PC-9 (cell line): Measurements from ENCODE around the gene DPH6. TPM values are rescaled to one million over a fixed set of nuclear protein-coding genes. Genes with fewer than 3 reads are reported as not detected.
"Not testable (repeated sequence)": the region's sequence is repeated elsewhere in the genome, so short reads cannot be mapped to it uniquely, and the experiment has no call there.

Source experiments
- BruUV-seq: library from RNA; stranded (reverse); fragments of 400-500 nt; replicated peaks from 2 replicates; lab custom pipeline; 2021; lab: Mats Ljungman, UMichigan
- CTCF ChIA-PET: fragments of 300-600 bp; sonication (Branson Sonifier 250); formaldehyde crosslinking; loops from one replicate; lab custom pipeline; 2022; ENCODE audit warnings: antibody characterized with exemption; lab: Charles Lee
- POLR2A ChIA-PET: fragments of 300-600 bp; sonication (Branson Sonifier 250); formaldehyde crosslinking; loops from one replicate; lab custom pipeline; 2022; ENCODE audit warnings: antibody characterized with exemption; ENCODE audit not compliant: unreplicated experiment; lab: Charles Lee
- DNase-seq, 2 experiments: peaks; one replicate each; pipeline versions ENCODE4 v3.0.0 to v3.0.0-alpha.2; 2015 to 2022; ENCODE audit warnings: mixed read lengths in 1 of 2
- H2AFZ ChIP-seq: fragments of 200-600 bp; sonication (generic); 2 replicates; pipeline ENCODE4 v1.8.1; 2017; ENCODE audit warnings: antibody characterized with exemption
- H3F3A ChIP-seq: fragments of 200-600 bp; sonication (generic); 2 replicates; pipeline ENCODE4 v1.8.1; 2017; ENCODE audit warnings: antibody characterized with exemption, mild to moderate bottlenecking, low read depth; ENCODE audit not compliant: insufficient read depth
- H3K27ac ChIP-seq: fragments of 200-600 bp; sonication (generic); 2 replicates; pipeline ENCODE4 v1.6.1; 2016; ENCODE audit warnings: mixed run types
- H3K27me3 ChIP-seq: fragments of 200-600 bp; sonication (generic); 2 replicates; pipeline ENCODE4 v1.6.1; 2016; ENCODE audit warnings: low read depth, mixed run types; ENCODE audit not compliant: insufficient read depth
- H3K36me3 ChIP-seq: fragments of 200-600 bp; sonication (generic); 2 replicates; pipeline ENCODE4 v1.6.1; 2016; ENCODE audit warnings: low read depth, mixed run types
- H3K4me1 ChIP-seq: fragments of 200-600 bp; sonication (generic); replicated peaks from 2 replicates; pipeline ENCODE4 v1.6.1; 2016; ENCODE audit warnings: mixed run types; ENCODE audit not compliant: insufficient read depth
- H3K4me2 ChIP-seq: fragments of 200-600 bp; sonication (generic); 2 replicates; pipeline ENCODE4 v1.6.1; 2017; ENCODE audit warnings: mixed run types
- H3K4me3 ChIP-seq: fragments of 200-600 bp; sonication (generic); 2 replicates; pipeline ENCODE4 v1.6.1; 2016; ENCODE audit warnings: mixed run types
- H3K79me2 ChIP-seq: fragments of 200-600 bp; sonication (generic); 2 replicates; pipeline ENCODE4 v1.6.1; 2017; ENCODE audit warnings: low read depth, mixed run types
- H3K9me2 ChIP-seq: fragments of 200-600 bp; sonication (generic); 2 replicates; pipeline ENCODE4 v1.8.1; 2017; ENCODE audit warnings: mild to moderate bottlenecking; ENCODE audit not compliant: insufficient read depth
- H3K9me3 ChIP-seq: fragments of 200-600 bp; sonication (generic); 2 replicates; pipeline ENCODE4 v1.8.1; 2016; ENCODE audit warnings: low read depth; ENCODE audit not compliant: insufficient read depth
- H4K20me1 ChIP-seq: fragments of 200-600 bp; sonication (generic); 2 replicates; pipeline ENCODE4 v1.8.1; 2017; ENCODE audit not compliant: insufficient read depth
- CTCF ChIP-seq: fragments of 200-600 bp; sonication (generic); conservative IDR thresholded peaks from 2 replicates; pipeline ENCODE4 v1.6.1; 2017; ENCODE audit warnings: mixed run types, antibody characterized with exemption, mild to moderate bottlenecking, moderate library complexity
- EZH2 ChIP-seq: fragments of 200-600 bp; sonication (generic); IDR thresholded peaks from 2 replicates; pipeline ENCODE4 v1.8.0; 2017; ENCODE audit warnings: antibody characterized with exemption, low read depth
- intact Hi-C: fragments of 100-400 bp; cut with micrococcal nuclease; formaldehyde crosslinking; loops from one replicate; pipeline ENCODE4 v1.10.0; 2022; ENCODE audit not compliant: unreplicated experiment
- total RNA-seq: library from RNA; stranded (reverse); gene quantifications from 2 replicates; pipeline ENCODE4 v1.2.3, GENCODE V29; 2021

DPH6 gene
- total RNA-seq, 1 experiment from 2014 or later, result 14.8 TPM

GRCh38 chr15:35330048-35330695 lies 215.8 kb downstream of the DPH6 start:
- Histone ChIP-seq H3K36me3 (no peaks in the 10 kb centered on the region), H3F3A (no peaks in the 10 kb centered on the region), H2AFZ (no peak overlapping the region), H3K9me3 (no peaks in the 10 kb centered on the region), H3K27ac (no peak overlapping the region), H3K4me3 (no peak overlapping the region), H3K9me2 (no peaks in the 10 kb centered on the region), H3K4me2 (no peak overlapping the region), H3K4me1 (no peaks in the 10 kb centered on the region), H3K79me2 (no peaks in the 10 kb centered on the region), H4K20me1 (no peaks in the 10 kb centered on the region), H3K27me3 (no peaks in the 10 kb centered on the region)
- POLR2A ChIA-PET, result no interaction called here
- CTCF ChIA-PET, result no interaction called here
- BruUV-seq, result no TSS peak
- no peak for DNase-seq
- intact Hi-C loops, result no loop called here
- no peak for TF ChIP-seq EZH2

GRCh38 chr15:35329521-35329961 lies 216.4 kb downstream of the DPH6 start:
- TF ChIP-seq EZH2, result no peak
- TF ChIP-seq CTCF, result no peak
- H3K4me1 ChIP-seq, result no peaks in the 10 kb centered on the region
- no peaks in the 10 kb centered on the region for H3K79me2 ChIP-seq
- H3K9me2 ChIP-seq, result no peaks in the 10 kb centered on the region
- H3K27ac ChIP-seq, result no peak overlapping the region
- no TSS peak for BruUV-seq
- H3K27me3 ChIP-seq, result no peaks in the 10 kb centered on the region
- H3K36me3 ChIP-seq, result no peaks in the 10 kb centered on the region
- H3K4me2 ChIP-seq, result no peak overlapping the region
- H2AFZ ChIP-seq, result no peak overlapping the region
- CTCF ChIA-PET, result no interaction called here
- no peak for DNase-seq
- no peaks in the 10 kb centered on the region for H3K9me3 ChIP-seq
- H3F3A ChIP-seq, result no peaks in the 10 kb centered on the region
- no peak overlapping the region for H3K4me3 ChIP-seq
- H4K20me1 ChIP-seq, result no peaks in the 10 kb centered on the region
- intact Hi-C loops, result no loop called here
- POLR2A ChIA-PET, result no interaction called here

DNA sequence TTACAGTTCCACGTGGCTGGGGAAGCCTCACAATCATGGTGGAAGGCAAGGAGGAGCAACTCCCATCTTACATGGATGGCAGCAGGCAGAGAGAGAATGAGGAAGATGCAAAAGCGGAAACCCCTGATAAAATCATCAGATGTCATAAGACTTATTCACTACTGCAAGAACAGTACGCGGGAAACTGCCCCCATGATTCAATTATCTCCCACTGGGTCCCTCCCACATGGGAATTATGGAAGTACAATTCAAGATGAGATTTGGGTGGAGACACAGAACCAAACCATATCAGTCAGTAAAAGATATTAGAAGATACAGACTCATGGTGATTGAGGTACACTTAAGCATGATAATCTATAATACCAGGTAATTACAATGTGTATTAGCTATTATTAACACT lies 217.1 kb downstream of the DPH6 start:
- H2AFZ ChIP-seq, H3K79me2 ChIP-seq, H3F3A ChIP-seq, H3K36me3 ChIP-seq, intact Hi-C loops, H3K9me3 ChIP-seq, DNase-seq, BruUV-seq, H4K20me1 ChIP-seq, CTCF ChIA-PET, H3K9me2 ChIP-seq, H3K27ac ChIP-seq, H3K4me1 ChIP-seq, H3K4me3 ChIP-seq, H3K4me2 ChIP-seq, POLR2A ChIA-PET, H3K27me3 ChIP-seq: not testable (repeated sequence)

GRCh38 chr15:35327789-35328188 lies 218.2 kb downstream of the DPH6 start:
- Histone ChIP-seq H4K20me1 (no peaks in the 10 kb centered on the region), H3K4me3 (no peak overlapping the region), H3K27ac (no peak overlapping the region), H3K36me3 (no peaks in the 10 kb centered on the region), H3K4me1 (no peaks in the 10 kb centered on the region), H3K79me2 (no peaks in the 10 kb centered on the region), H3K27me3 (no peaks in the 10 kb centered on the region), H3K9me2 (no peaks in the 10 kb centered on the region), H3F3A (no peaks in the 10 kb centered on the region), H2AFZ (no peak overlapping the region), H3K9me3 (no peaks in the 10 kb centered on the region), H3K4me2 (no peak overlapping the region)
- intact Hi-C loops, result no loop called here
- POLR2A ChIA-PET, result no interaction called here
- CTCF ChIA-PET, result no interaction called here
- no peak for DNase-seq
- TF ChIP-seq EZH2, result no peak
- no peak for TF ChIP-seq CTCF
- BruUV-seq, result no TSS peak
